B cell (primary cell): ENCODE data around the gene PPFIA4. TPM values are rescaled to one million over a fixed set of nuclear protein-coding genes. Genes with fewer than 3 reads are reported as not detected.

Experiments used
- ATAC-seq: fragments of 200-7000 bp; cut with Tn5 transposase; one replicate; pipeline ENCODE4 v1.10.0; 2021; ENCODE audit warnings: low read depth, mild to moderate bottlenecking, moderate number of reproducible peaks, moderate library complexity
- CTCF ChIA-PET: fragments of 350-600 bp; sonication (Branson Sonifier 250); formaldehyde crosslinking; loops from one replicate; lab custom pipeline; 2021; ENCODE audit warnings: antibody characterized with exemption, inconsistent platforms; lab: Charles Lee
- POLR2A ChIA-PET: fragments of 350-600 bp; sonication (Branson Sonifier 250); formaldehyde crosslinking; loops from one replicate; lab custom pipeline; 2021; ENCODE audit warnings: antibody characterized with exemption; lab: Charles Lee
- DNase-seq: peaks from one replicate; pipeline ENCODE4 v3.0.0; 2013
- H2AFZ ChIP-seq: 2 replicates; pipeline ENCODE4 v1.6.1; 2012; ENCODE audit warnings: mild to moderate bottlenecking, low read depth, low read length; ENCODE audit not compliant: insufficient read depth, poor library complexity, severe bottlenecking
- H3K27ac ChIP-seq, 2 donors: 1 replicate in 1 of 2; 2 replicates in 1 of 2; pipeline ENCODE4 v1.5.1; 2012 to 2013; ENCODE audit warnings: low read length in 2 of 2, mild to moderate bottlenecking in 2 of 2, moderate library complexity in 1 of 2
- H3K27me3 ChIP-seq, 4 experiments: fragments of 200-600 bp in 1 of 4; sonication (generic) in 1 of 4; replicated peaks in 1 of 4; 1 replicate in 2 of 4; 2 replicates in 2 of 4; pipeline versions ENCODE4 v1.6.1 to v1.7.0; 2013 to 2016; ENCODE audit warnings: low read length in 3 of 4, mild to moderate bottlenecking in 2 of 4, mixed read lengths in 1 of 4, moderate library complexity in 1 of 4; ENCODE audit not compliant: insufficient read depth in 4 of 4, control insufficient read depth in 3 of 4; ENCODE audit errors: control extremely low read depth in 1 of 4
- H3K36me3 ChIP-seq, 2 experiments: replicated peaks in 1 of 2; 1 replicate in 1 of 2; 2 replicates in 1 of 2; pipeline versions ENCODE4 v1.6.1 to v1.7.1; 2013; ENCODE audit warnings: low read length in 1 of 2; ENCODE audit not compliant: insufficient read depth in 2 of 2, control insufficient read depth in 1 of 2; ENCODE audit errors: control extremely low read depth in 1 of 2, extremely low read depth in 1 of 2
- H3K4me1 ChIP-seq, 2 donors: fragments of 200-600 bp in 1 of 2; sonication (generic) in 1 of 2; 1 replicate in 1 of 2; 2 replicates in 1 of 2; pipeline versions ENCODE4 v1.5.1 to v1.6.1; 2013 to 2017; ENCODE audit warnings: low read length in 2 of 2; ENCODE audit not compliant: control insufficient read depth in 2 of 2, insufficient read depth in 2 of 2
- H3K4me2 ChIP-seq: replicated peaks from 2 replicates; pipeline ENCODE3; 2012; ENCODE audit warnings: mild to moderate bottlenecking, low read depth, low read length; ENCODE audit not compliant: poor library complexity, severe bottlenecking
- H3K4me3 ChIP-seq, 5 experiments: fragments of 200-600 bp in 1 of 5; sonication (generic) in 1 of 5; 1 replicate in 3 of 5; 2 replicates in 2 of 5; pipeline versions ENCODE4 v1.5.1 to v1.7.0; 2011 to 2016; ENCODE audit warnings: low read length in 4 of 5, mild to moderate bottlenecking in 4 of 5, low read depth in 2 of 5, control low read depth in 1 of 5, moderate library complexity in 1 of 5; ENCODE audit not compliant: insufficient read depth in 1 of 5; ENCODE audit errors: control extremely low read depth in 1 of 5, extremely low read depth in 1 of 5
- H3K79me2 ChIP-seq: fragments of 200-600 bp; sonication (generic); one replicate; pipeline ENCODE4 v1.6.0; 2016; ENCODE audit warnings: low read length; ENCODE audit not compliant: control insufficient read depth, insufficient read depth
- H3K9ac ChIP-seq: fragments of 200-600 bp; sonication (generic); 2 replicates; pipeline ENCODE4 v1.6.1; 2017; ENCODE audit warnings: mild to moderate bottlenecking, low read length, moderate library complexity
- H3K9me3 ChIP-seq, 3 donors: one replicate each; pipeline versions ENCODE4 v1.6.1 to v1.7.1; 2013; ENCODE audit warnings: low read length in 2 of 3; ENCODE audit not compliant: control insufficient read depth in 2 of 3, insufficient read depth in 1 of 3; ENCODE audit errors: control extremely low read depth in 1 of 3
- H4K20me1 ChIP-seq: 2 replicates; pipeline ENCODE4 v1.6.0; 2012; ENCODE audit warnings: mild to moderate bottlenecking, low read length; ENCODE audit not compliant: insufficient read depth, control insufficient read depth, poor library complexity, severe bottlenecking
- H3K27ac Mint-ChIP-seq: one replicate; pipeline ENCODE4 v1.8.0; 2021; ENCODE audit warnings: mixed read lengths
- H3K27me3 Mint-ChIP-seq: one replicate; pipeline ENCODE4 v1.8.0; 2021; ENCODE audit warnings: mixed read lengths
- H3K4me1 Mint-ChIP-seq: one replicate; pipeline ENCODE4 v1.8.0; 2021; ENCODE audit warnings: mixed read lengths
- H3K4me3 Mint-ChIP-seq: one replicate; pipeline ENCODE4 v1.8.0; 2021; ENCODE audit warnings: mixed read lengths
- H3K9me3 Mint-ChIP-seq: one replicate; pipeline ENCODE4 v1.8.0; 2022; ENCODE audit warnings: mixed read lengths; ENCODE audit not compliant: insufficient read depth
- EZH2 ChIP-seq: IDR thresholded peaks from 2 replicates; pipeline ENCODE4 v1.6.1; 2012; ENCODE audit warnings: borderline replicate concordance, low read depth, mild to moderate bottlenecking, moderate library complexity, low read length; ENCODE audit not compliant: insufficient read depth, poor library complexity, severe bottlenecking
- WGBS: methylation state at CpG from one replicate; pipeline ENCODE4 v1.1.5; 2013; ENCODE audit warnings: missing lambda C conversion rate; ENCODE audit not compliant: insufficient coverage; 5-methylcytosine and 5-hydroxymethylcytosine counted together
- intact Hi-C: fragments of 100-400 bp; cut with micrococcal nuclease; formaldehyde crosslinking; loops from one replicate; pipeline ENCODE4 v1.10.0; 2022
- polyA plus RNA-seq: library from polyadenylated mRNA; depleted of rRNA; stranded (reverse); fragments of >200 nt; gene quantifications from 2 replicates; pipeline ENCODE4 v1.2.3, GENCODE V29; 2012
- total RNA-seq, 2 donors: library from RNA; stranded (reverse); fragments of 120-200 nt in 1 of 2; gene quantifications; 1 replicate in 1 of 2; 2 replicates in 1 of 2; pipeline versions ENCODE4 v1.2.3 to v1.2.4, GENCODE V29; 2013 to 2022
- TF ChIP-seq, protein P1 (sequence below): fragments of 200-600 bp; IDR thresholded peaks from one replicate; pipeline ENCODE4 v1.8.0; 2022; ENCODE audit warnings: antibody characterized with exemption, mild to moderate bottlenecking

Gene PPFIA4
- total and polyA plus RNA-seq, 2 donors (not counting 1 experiment from before 2014, with no cell fraction given): 0.09 to 0.62 TPM

DNA sequence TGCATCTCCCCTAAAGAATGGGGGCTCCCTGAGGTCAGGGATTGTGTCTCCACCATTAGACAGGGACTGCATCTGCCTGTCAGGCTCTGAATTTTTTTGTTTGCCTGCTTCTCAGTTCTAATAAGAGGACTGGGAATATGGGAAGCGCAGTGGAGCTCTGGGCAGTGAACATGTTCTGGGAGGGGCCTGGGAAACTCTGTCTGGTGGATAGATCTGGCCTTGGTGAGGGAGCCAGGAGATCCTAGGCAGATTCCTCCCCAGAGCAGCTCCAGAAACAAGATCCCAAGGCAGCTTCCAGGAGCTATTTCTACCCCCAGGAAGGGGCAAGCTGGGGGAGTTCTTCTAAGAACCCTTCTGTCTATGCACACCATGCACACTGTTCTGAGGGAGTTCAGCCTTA lies 72.2 kb downstream of the PPFIA4 start:
- intact Hi-C loops: no loop called here
- Mint-ChIP-seq H3K4me1 (no peaks in the 10 kb centered on the region), H3K9me3 (peaks cover 18% of the 10 kb centered on the region), H3K4me3 (no peak overlapping the region), H3K27ac (no peak overlapping the region), H3K27me3 (peaks cover 28% of the 10 kb centered on the region)
- Histone ChIP-seq H3K27me3 (peaks cover 0 to 3% (median 0%) of the 10 kb centered on the region in 4 experiments), H3K4me1 (no peaks in the 10 kb centered on the region), H3K27ac (no peak overlapping the region), H3K4me2 (no peak overlapping the region), H3K9ac (no peak overlapping the region), H2AFZ (no peak overlapping the region), H3K36me3 (no peaks in the 10 kb centered on the region), H3K4me3 (no peak overlapping the region), H4K20me1 (no peaks in the 10 kb centered on the region), H3K79me2 (no peaks in the 10 kb centered on the region), H3K9me3 (peaks cover 6 to 17% (median 8%) of the 10 kb centered on the region in 3 donors)
- POLR2A ChIA-PET: no interaction called here
- no peak for DNase-seq
- CTCF ChIA-PET: no interaction called here
- TF ChIP-seq, protein P1, sequence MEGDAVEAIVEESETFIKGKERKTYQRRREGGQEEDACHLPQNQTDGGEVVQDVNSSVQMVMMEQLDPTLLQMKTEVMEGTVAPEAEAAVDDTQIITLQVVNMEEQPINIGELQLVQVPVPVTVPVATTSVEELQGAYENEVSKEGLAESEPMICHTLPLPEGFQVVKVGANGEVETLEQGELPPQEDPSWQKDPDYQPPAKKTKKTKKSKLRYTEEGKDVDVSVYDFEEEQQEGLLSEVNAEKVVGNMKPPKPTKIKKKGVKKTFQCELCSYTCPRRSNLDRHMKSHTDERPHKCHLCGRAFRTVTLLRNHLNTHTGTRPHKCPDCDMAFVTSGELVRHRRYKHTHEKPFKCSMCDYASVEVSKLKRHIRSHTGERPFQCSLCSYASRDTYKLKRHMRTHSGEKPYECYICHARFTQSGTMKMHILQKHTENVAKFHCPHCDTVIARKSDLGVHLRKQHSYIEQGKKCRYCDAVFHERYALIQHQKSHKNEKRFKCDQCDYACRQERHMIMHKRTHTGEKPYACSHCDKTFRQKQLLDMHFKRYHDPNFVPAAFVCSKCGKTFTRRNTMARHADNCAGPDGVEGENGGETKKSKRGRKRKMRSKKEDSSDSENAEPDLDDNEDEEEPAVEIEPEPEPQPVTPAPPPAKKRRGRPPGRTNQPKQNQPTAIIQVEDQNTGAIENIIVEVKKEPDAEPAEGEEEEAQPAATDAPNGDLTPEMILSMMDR: no peak
- no peak for TF ChIP-seq EZH2
- ATAC-seq: no peak
- 100% methylated on average over 1 of the region's 1 CpG for WGBS

DNA sequence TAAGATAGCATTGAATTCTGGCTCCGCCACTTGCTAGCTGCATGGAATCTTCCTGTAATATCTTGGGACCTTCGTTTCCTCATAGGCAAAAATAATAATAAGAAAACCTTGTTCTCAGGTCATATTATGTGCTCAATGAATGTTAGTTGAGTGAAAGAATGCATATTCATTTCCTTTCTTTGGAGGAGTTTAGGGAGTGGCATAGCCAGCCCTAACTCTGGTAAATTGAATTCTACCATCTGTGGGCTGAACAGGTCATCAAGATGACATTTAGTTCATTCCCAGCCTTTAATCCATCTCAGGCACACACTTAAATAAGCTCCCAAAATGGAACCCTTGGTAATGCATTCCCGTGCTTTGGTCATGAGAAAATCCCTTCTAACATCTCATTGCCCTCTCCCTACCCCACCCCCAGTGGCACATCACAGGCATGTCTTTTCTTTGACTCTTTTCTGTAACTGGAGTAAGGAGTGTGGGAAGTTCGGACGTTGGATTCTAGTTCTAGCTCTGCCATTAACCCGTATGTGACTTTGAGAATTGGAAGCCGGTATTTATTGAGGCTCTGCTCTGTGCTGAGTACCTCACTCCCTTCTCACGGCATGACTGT lies 72.7 kb downstream of the PPFIA4 start:
- intact Hi-C loops: no loop called here
- ATAC-seq: no peak
- 80% methylated on average over 3 of the region's 8 CpGs for WGBS
- H3K4me1 Mint-ChIP-seq: no peaks in the 10 kb centered on the region
- Histone ChIP-seq H3K4me3 (no peak overlapping the region), H3K4me2 (no peak overlapping the region), H3K27me3 (peaks cover 0 to 3% (median 0%) of the 10 kb centered on the region in 4 experiments), H2AFZ (no peak overlapping the region), H3K79me2 (no peaks in the 10 kb centered on the region), H3K9me3 (peaks cover 5 to 17% (median 6%) of the 10 kb centered on the region in 3 donors), H4K20me1 (no peaks in the 10 kb centered on the region), H3K36me3 (no peaks in the 10 kb centered on the region), H3K27ac (no peak overlapping the region), H3K4me1 (no peaks in the 10 kb centered on the region), H3K9ac (no peak overlapping the region)
- ChIA-PET CTCF (no interaction called here), POLR2A (no interaction called here)
- no peak overlapping the region for H3K4me3 Mint-ChIP-seq
- TF ChIP-seq EZH2: no peak
- TF ChIP-seq, protein P1: no peak
- H3K27ac Mint-ChIP-seq: no peak overlapping the region
- no peak for DNase-seq
- H3K27me3 Mint-ChIP-seq: peaks cover 28% of the 10 kb centered on the region
- H3K9me3 Mint-ChIP-seq: peaks cover 18% of the 10 kb centered on the region
